Glomerular visceral epithelial cell (primary cell): ENCODE results near the gene TTYH2.

Source experiments
- DNase-seq: peaks from one replicate; pipeline ENCODE4 v3.0.0-alpha.2; 2016; ENCODE audit errors: extremely low spot score

The TTYH2 gene

DNA sequence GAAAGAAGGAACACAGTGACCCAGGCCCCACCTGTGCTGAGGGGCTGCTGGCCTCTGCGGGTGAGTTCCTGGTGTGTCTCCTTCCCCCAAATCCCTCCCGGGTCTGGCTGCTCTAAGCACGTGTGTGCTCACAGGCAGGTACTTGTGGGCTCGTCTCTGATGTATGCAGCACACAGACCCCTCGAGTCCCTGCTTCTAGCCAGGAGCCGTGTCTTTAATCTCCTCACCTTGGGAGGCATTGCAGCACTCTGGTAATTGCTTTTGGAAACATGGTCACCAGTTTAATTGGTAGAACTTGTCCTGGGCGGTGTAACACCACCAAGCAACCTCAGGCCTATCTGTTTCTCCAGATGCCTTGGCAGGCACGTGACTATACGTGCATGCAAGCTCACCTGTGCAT lies 18.7 kb upstream of the TTYH2 start:
- DNase-seq, result no peak

GRCh38 chr17:74196541-74197317 lies 16.6 kb upstream of the TTYH2 start:
- DNase-seq, result no peak

DNA sequence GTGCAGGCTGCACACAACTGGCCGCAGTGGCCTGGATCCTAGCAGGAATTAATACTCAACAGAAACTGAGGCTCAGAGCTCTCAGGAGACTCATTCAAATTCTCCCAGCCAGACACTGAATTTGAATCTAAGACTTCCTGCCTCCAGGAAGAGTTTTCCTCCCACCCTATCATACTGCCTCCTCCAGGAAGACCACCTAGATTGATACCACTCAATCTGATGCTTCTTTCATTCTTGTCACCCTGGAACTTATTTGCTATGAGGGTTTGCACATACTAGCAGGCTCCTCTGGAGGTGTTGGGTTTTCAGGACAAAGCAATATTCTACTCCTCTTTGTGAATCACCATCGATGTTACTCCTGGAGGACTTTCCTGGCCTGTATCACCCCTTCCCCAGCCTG lies 15.6 kb upstream of the TTYH2 start:
- DNase-seq, result no peak

DNA sequence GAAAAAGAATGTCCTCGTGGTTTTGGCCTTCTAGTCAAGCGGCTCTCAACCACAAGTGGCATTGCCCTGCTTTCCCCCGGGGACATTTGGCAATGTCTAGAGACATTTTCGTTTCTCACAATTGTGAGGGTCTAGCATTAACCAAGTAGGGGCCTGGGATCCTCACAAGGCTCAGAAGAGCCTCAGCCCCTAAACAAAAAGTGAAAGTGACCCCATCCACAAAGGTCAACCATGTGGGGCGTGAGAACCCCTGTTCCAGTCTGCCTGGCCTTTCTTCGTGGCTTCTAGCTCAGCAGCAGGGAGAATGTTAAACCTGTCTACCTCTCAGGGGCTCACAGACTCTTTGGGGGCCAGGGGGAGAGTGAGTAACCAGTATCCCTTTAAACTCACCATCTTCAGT lies 14.7 kb upstream of the TTYH2 start:
- DNase-seq, result no peak

- peak; percentile 58 for DNase-seq
Observed at GRCh38 chr17:74199306-74200092, 13.9 kb upstream of the TTYH2 start.

DNA sequence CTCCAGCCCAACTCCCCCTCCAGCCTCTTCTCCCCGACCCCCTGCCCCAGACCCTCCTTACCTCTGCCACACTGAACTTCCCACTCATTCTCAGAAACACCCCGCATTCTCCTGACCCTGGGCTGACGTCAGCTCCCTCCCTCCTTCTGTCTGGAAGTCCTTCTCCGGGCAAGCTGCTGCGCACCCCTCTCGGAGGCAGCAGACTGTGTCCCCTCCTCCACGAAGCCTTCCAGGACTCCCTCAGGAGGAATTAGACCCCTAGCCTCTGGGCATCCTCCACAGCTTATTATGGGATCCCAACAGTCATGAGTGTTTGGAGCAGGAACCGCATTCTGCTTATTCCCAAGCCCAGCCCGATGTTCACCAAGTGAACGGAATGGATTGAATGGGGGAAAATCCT lies 13.3 kb upstream of the TTYH2 start:
- no peak for DNase-seq

DNA sequence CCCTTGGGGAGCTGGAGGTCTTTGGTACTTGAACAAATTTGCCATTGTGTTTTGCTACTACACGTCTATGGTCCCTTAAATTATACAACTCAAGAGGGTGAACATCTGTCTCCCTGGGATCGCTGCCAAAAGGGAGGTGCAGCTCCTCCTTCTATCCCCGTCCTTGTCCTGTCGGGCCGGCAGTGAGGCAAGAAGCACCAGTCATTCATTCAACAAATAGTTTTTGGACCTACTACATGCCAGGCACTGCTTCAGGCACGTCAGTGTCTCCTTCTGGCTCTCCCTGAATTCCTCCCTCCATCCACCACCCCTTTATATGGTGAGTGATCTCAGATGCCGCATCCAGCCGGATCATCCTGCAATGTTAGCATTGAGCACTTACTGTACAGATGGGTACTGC lies 12.1 kb upstream of the TTYH2 start:
- DNase-seq, result no peak

DNA sequence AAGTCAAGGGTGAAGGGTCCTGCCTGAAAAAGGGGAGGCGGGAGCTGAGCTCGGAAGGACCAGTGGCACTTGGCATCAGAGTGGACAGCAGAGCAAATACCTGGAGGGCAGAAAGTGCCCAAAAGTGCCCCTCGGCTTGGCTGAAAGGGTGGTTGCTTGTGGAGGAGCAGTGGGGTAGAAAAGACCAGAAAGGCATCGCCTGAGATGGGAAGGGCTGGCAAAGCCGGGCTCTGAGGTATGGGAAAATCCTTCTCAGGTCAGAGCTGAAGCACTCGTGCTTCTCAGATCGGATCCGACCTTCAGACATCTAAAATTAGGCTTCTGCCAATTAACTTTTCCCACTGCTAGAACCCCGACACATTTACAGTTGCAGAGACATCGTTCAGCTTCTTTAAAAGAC lies 11.4 kb upstream of the TTYH2 start:
- DNase-seq, result no peak

- DNase-seq, result no peak
Observed at GRCh38 chr17:74202938-74203337, 10.4 kb upstream of the TTYH2 start.

DNA sequence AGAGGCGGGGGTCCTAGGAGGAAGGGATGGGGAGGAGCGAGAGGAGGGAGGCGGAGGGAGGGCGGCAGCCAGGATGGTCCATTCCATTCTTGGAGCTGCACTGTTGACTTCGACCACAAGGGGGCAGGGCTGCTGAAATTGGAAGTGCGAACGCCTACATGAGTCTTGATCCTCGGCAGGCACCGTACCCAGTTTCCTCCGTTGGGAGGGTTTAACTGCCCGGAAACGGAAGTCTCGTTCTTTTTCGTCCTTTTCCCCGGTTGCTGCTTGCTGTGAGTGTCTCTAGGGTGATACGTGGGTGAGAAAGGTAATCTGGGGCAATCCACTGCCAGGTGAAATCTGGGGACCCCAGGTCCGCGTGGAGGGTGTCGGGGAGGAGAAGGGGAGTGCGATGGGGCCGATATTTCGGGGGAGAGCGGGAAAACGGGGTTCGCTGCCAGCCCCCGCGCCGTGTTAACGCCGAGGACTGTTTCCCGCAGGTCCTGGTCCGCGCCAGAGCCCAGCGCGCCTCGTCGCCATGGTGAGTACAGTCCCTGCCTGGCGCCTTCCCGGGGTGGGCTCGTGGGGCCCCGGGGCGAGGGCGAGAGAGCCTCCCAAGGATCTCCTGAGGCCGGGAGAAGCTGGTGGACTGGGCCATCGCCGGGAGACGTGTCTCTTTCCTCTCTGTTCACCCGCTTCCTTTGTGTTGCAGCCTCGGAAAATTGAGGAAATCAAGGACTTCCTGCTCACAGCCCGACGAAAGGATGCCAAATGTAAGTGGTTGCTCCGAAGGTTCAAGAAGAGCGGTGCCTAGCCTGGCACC lies 9.7 kb upstream of the TTYH2 start, which contains the start of gene RPL38:
Gene RPL38 (plus strand): TSS at position 240 of the 802 bp plus-strand sequence. CDS start 278 bp downstream, at position 518.
- DNase-seq, result peak; percentile 96

DNA sequence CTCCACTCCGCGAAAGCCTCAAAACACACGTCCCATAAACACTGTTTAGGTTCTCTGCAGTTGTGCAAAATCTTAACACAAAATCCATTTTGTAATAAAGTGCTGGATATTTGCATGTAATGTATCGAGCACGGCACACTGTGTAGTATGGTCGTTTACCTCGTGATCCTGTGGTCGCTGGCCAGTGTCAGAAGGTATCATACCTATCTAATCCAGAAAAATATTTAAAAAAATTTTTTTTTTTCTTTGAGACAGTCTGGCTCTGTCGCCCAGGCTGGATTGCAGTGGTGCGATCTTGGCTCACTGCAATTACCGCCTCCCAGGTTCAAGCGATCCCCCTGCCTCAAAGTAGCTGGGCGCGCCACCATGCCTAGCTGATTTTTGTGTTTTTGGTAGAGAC lies 8.9 kb upstream of the TTYH2 start:
- DNase-seq, result no peak

DNA sequence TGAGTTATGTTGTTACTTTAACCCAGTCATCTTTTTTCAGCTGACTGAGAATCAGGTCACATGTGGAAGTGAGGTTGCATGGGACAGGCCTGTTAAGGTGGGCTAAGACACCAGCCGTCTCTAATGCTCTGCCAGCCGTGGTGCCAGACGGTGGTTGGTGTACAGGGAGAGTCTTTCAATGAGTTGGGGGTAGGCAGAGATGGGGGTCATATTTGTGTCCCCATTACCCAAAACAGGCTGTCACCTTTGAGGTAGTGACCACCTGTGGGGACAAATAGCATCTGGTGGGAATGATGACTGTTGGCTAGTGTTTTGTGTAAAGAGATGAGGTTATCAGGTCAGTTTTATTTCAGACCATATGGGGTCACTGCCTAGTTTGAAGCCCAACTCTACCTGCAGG lies 8.1 kb upstream of the TTYH2 start:
- DNase-seq, result no peak

GRCh38 chr17:74206332-74206818 lies 7.0 kb upstream of the TTYH2 start:
- no peak for DNase-seq

GRCh38 chr17:74210191-74211140 lies 2.9 kb upstream of the TTYH2 start:
- DNase-seq, result peak; percentile 75

DNA sequence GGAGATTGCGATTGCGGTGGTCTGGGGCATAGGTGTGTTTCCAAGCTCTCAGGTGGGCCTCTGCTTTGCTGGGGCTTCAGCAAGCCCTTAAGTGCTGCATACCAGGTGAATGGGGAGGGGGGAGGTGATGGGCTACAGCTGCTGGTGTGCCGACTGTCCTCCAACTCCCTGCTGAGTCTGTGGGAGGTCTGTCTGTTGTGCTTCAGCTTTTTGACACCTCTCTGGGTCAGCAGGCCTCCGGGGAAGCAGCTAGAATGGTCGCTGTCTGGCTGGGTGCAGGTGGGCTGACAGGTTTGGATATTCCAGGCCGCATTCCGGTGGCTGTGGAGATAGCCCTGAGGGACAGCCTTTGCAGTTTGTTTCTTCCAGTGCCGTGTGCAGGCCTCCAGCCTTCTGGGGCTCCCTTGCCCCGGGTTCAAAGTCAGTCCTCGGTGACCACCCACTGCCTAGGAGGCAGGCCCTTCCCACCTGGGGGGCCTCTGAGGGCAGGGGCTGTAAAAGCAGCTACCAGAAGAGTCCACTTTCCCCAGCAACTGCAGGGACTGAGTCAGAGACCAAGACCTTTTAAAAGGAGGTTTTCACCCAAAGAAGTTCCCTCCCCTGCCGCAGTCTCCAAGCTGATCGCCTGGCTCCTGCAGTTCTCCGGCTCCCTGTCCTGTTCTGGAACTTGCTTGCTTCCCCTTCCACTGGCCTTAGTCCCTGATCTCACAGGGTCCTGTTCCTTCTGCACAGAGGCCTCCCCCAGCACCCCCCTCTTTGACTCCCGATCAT lies 2.0 kb upstream of the TTYH2 start:
- DNase-seq, result no peak

DNA sequence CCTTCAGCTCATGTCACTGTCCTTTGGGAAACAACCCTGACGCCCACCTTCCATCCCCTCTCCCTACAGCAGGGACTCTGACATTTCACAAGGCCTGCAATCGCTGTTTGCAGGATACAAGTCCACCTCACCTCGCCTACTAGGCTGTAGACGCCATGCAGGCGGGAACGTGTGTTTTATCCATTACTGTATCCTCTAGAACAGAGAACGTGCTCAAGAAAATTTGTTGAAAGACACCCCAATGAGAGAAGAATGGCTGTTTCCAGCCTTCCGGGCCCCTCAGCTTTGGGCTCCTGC lies 1.5 kb upstream of the TTYH2 start:
- no peak for DNase-seq

DNA sequence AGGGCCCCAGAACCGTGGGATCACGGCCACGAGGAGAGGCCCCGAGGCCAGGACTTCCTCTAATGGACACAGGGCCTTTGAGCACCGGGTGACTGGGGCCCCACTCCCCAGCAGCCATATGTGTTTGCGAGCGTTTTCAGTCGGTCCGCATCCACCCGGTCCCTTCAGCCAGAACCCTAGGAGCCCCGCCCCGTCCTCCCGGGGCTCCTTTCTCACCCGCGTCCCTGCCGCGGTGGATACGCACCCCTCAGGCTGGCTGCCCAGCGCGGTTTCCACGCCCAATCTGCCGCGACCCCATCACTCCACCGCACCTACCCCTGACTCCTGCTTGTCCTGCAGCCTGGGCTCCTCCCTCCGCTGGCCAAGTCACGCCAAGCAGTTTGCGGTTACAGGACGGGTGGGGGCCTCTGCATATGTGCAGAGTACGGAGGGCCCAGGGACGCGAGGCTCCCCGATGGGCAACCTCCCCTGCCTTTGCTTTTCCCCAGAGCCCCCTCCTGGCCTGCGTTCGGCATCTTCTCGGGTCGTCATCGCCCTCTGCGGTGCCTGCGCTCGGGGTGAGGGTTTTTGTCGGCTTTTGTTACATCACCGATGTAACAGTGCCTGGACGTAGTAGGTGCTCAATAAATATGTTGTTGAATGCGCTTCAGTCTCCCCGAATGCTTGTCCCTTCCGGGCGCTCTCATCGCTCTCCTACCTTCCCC lies 1.0 kb upstream of the TTYH2 start:
- DNase-seq, result peak; percentile 26

DNA sequence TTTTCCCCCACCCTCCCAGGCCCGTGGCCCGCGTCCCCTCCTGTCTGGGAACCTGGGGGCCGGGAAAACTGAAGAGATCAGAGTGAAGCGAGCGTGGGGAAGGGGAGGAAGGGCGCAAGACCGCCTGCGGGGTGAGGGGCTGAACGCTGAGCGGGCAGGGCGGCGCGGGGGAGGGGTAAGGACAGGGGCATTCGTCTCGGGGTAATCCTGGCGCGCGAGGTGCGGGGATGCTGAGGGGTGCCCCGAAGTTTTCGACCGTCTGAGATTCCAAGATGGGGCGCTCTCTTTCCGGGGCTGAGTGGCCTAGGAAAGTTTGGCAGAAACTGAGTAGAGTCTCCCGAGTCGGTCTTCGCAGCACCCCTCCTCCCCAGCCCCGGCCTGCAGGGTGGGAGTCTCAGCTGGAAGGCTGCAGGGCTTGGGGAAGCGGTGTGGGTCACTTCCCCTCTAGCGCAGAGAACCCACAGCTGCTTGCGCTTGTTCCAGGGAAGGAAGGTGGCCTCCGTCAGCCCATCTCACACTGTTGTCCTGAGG lies 555 bp downstream of the TTYH2 start:
- DNase-seq, result no peak

DNA sequence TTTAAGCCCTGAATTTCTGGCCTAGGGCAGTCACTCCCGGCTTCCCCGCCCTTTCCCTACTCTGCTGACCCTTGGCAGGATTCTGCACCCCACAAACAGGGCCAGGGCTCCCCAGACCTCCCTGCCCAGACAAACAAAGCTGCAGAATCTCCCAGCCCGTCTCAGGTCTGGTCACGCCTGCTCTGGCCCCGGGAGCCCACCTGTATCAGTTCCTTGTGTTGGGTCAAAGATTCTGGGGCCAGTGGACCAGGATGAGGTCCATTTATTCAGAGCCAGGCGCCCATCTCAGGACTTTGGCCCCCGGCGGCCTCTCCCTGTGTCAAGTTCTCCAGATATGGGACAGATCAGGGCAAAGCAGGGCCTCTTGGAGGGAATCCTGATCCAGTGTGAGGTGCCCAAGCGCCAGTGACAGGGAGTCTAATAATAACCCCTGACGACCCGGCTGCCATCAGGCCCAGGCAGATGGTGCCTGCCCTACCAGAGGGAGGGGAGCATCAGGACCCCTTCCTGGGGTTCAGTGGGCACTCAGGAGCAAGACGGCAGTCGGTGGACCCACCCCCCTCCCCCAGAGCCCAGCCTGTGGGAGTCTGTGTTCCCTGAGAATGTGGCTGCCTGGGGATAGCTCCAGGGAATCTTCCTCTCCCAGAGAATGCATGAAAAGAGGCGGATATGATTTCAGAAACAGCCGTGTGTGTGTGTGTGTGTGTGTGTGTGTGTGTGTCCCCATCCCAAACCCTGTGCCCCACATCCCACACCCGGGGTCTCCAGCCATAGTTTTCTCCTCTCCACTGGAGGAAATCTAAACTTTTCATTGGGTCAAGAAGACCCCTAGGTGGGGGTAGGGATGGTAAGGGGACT lies 1.3 kb downstream of the TTYH2 start:
- DNase-seq, result no peak
